ENCODE measurements around the gene NPTX1. TPM values are rescaled to one million over a fixed set of nuclear protein-coding genes. Genes with fewer than 3 reads are reported as not detected.

NPTX1 gene
- total and polyA plus RNA-seq, 2 of the 13 experiments (the other 11 are each of a cell fraction or from before 2014, with no cell fraction given), result 0.01 TPM; not detected in 1

- 58% methylated on average over 18 of the region's 19 CpGs for WGBS (ENCODE audit: low lambda C conversion rate)
- H3K27me3 ChIP-seq (ENCODE audit: control insufficient read depth in 1 of 2, insufficient read depth in 2 of 2, low read length in 2 of 2), result peaks cover 11 to 53% of the 10 kb centered on the region in 2 experiments; a peak in 4 of 5 replicates
- no peak overlapping the region for H3K27ac ChIP-seq (ENCODE audit: extremely low read length, insufficient read depth, low read length)
- TF ChIP-seq ZNF33B (CRISPR knock-in tag; IDR thresholded peaks at IDR 0.05) (0 out of 2 replicates have a peak, but pooled peaks have one; percentile 20), ZNF292 (CRISPR knock-in tag; IDR thresholded peaks at IDR 0.05; ENCODE audit: borderline replicate concordance, low read depth) (peak; percentile 5; the same call in 1 of the 2 replicates), ZNF263 (CRISPR knock-in tag; IDR thresholded peaks at IDR 0.05) (peak; percentile 20; the same call in 1 of the 2 replicates), CHD4 (IDR thresholded peaks at IDR 0.05; ENCODE audit: borderline replicate concordance, low read length) (peak; percentile 84; the same call in 1 of the 2 replicates), SP5 (CRISPR knock-in tag; IDR thresholded peaks at IDR 0.05; ENCODE audit: borderline replicate concordance, low read depth) (no peak), HDAC1 (CRISPR knock-in tag; IDR thresholded peaks at IDR 0.05) (peak; percentile 46; the same call in 1 of the 2 replicates), TP53 (CRISPR knock-in tag; conservative IDR thresholded peaks at IDR 0.05) (0 out of 2 replicates have a peak, but pooled peaks have one; percentile 74), MED1 (CRISPR knock-in tag; IDR thresholded peaks at IDR 0.05) (no peak), ZFP90 (CRISPR knock-in tag; IDR thresholded peaks at IDR 0.05; ENCODE audit: borderline replicate concordance) (0 out of 2 replicates have a peak, but pooled peaks have one; percentile 46), ZNF609 (CRISPR knock-in tag; IDR thresholded peaks at IDR 0.05; ENCODE audit: borderline replicate concordance) (no peak), ZNF512B (CRISPR knock-in tag; IDR thresholded peaks at IDR 0.05; ENCODE audit: borderline replicate concordance) (0 out of 2 replicates have a peak, but pooled peaks have one; percentile 58), ZNF44 (CRISPR knock-in tag; IDR thresholded peaks at IDR 0.05) (0 out of 2 replicates have a peak, but pooled peaks have one; percentile 65), ZNF781 (CRISPR knock-in tag; IDR thresholded peaks at IDR 0.05; ENCODE audit: borderline replicate concordance, not compliant biosample characterization) (peak; percentile 58)
These were observed 23.0 kb downstream of the NPTX1 start for GRCh38 chr17:80453126-80453997.

More at GRCh38 chr17:80453126-80453997, 23.0 kb downstream of the NPTX1 start:
- intact Hi-C loops (cut with micrococcal nuclease; ENCODE audit: unreplicated experiment), result no loop called here
- POLR2A ChIA-PET, result interaction anchor here (1.2 to 3.1 kb wide), 6 partner anchors 26 to 196 kb away, joined by 4 to 35 read pairs (median 9); partner anchors contain the start of gene ENDOV
- Histone ChIP-seq H3K36me3 (replicated peaks in 1 of 2; ENCODE audit: control insufficient read depth in 1 of 2, insufficient read depth in 2 of 2, low read length in 2 of 2) (no peaks in the 10 kb centered on the region), H2AFZ (ENCODE audit: low read length) (no peak overlapping the region), H3K9me3 (ENCODE audit: low read length) (no peaks in the 10 kb centered on the region), H4K20me1 (ENCODE audit: insufficient read depth, low read length) (no peaks in the 10 kb centered on the region), H3K4me1 (ENCODE audit: insufficient read depth, low read length) (peaks cover 32% of the 10 kb centered on the region), H3K4me2 (ENCODE audit: low read depth, low read length) (peak overlapping the region; percentile 100), H3K79me2 (ENCODE audit: insufficient read depth, low read length) (no peaks in the 10 kb centered on the region), H3K4me3 (replicated peaks in 1 of 3; ENCODE audit: insufficient read depth in 1 of 3, low read depth in 2 of 3, low read length in 3 of 3) (peak overlapping the region; percentile 65 to 88 (median 86); a peak in 5 of 6 replicates), H3K9ac (ENCODE audit: insufficient read depth, low read depth, low read length) (peak overlapping the region; percentile 95)
- CTCF ChIA-PET (ENCODE audit: low intra/inter-chr PET ratio, low total read pairs), result no interaction called here
- no peak for ATAC-seq
- DNase-seq (ENCODE audit: low spot score), result no peak
- no TSS peak for BruUV-seq (replicated peaks)
- no peak for FAIRE-seq
- in situ Hi-C loops (cut with HindIII; ENCODE audit: extremely low pct_ligation_motif_present, low pct_unique_long_range_greater_than_20kb), result no loop called here
